Liver (tissue), 3 donors: ENCODE measurements around the gene RAD51B.

Experiments
- JUND ChIP-seq, 2 donors: IDR thresholded peaks; 2 replicates each; pipeline ENCODE4 v1.6.1; 2016; ENCODE audit warnings: antibody characterized with exemption in 2 of 2
- TF ChIP-seq, protein P1 (sequence below): fragments of 150-350 bp; IDR thresholded peaks from 2 replicates; pipeline ENCODE4 v1.5.1; 2017; ENCODE audit warnings: improper control_type of control experiment, low read depth, low read length; ENCODE audit not compliant: missing input control
- donor health status: healthy.
- donor health status: healthy.

DNA sequence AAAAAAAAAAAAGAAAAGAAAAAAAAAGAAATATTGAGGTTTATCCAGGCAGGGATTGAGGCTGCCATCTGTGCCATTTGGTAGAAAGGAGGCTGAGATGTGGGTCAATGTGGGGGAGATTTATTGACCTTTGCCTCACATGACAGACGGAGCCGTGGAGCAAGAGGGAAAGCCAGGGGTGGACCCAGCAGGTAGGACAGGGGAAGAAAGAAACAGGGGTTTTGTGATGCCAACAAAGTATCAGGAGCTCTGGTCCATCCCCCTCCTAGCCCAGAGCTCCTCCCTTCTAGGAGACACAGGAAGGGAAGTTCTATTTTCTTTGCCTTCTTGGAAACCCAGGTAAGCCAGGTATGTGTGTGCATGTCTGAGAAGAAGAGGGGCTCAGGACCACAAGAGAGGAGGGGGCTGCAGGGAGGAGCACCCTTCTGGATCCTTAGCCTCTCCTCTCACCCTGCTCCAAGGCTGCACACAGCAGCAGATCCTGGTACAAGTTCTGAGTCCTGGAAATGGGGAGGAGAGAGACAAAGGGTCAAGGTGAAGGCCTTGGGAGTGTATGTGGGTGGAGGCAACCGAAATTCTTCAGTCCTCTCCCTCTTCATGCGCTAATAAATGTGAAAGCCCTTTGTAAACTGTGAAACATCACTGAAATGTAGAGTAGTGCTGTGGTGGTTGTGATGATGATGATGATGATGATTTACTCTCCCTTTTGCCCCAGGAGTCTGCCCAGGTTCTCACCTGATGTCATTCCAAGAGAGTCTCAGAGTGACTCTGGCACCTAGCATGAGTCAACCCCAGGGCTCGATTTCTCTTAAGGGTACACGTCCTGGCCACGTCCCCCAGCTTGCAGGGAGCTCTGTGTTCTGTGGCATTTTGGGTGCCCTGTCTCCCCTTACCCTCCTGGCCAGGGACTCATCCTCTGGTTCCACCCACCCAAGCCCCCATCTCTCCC is 947.0 kb downstream of the RAD51B start:
- TF ChIP-seq JUND (IDR thresholded peaks at IDR 0.05), result no peak
- TF ChIP-seq, protein P1, sequence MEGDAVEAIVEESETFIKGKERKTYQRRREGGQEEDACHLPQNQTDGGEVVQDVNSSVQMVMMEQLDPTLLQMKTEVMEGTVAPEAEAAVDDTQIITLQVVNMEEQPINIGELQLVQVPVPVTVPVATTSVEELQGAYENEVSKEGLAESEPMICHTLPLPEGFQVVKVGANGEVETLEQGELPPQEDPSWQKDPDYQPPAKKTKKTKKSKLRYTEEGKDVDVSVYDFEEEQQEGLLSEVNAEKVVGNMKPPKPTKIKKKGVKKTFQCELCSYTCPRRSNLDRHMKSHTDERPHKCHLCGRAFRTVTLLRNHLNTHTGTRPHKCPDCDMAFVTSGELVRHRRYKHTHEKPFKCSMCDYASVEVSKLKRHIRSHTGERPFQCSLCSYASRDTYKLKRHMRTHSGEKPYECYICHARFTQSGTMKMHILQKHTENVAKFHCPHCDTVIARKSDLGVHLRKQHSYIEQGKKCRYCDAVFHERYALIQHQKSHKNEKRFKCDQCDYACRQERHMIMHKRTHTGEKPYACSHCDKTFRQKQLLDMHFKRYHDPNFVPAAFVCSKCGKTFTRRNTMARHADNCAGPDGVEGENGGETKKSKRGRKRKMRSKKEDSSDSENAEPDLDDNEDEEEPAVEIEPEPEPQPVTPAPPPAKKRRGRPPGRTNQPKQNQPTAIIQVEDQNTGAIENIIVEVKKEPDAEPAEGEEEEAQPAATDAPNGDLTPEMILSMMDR, result no peak
